Retina (tissue), 1 donor: ENCODE results near the gene ADIG.
A peak's percentile ranks its signal among the peaks of the same experiment; 100 is the strongest.

ENCODE experiments used
- DNase-seq: peaks from one replicate; pipeline ENCODE4 v3.0.0-alpha.2; 2016

Gene ADIG

GRCh38 chr20:38604873-38605303, 23.9 kb downstream of the ADIG start:
- DNase-seq, result no peak

GRCh38 chr20:38607351-38607750, 26.4 kb downstream of the ADIG start:
- DNase-seq, result no peak

GRCh38 chr20:38608188-38608587, 27.2 kb downstream of the ADIG start:
- DNase-seq, result no peak

DNA sequence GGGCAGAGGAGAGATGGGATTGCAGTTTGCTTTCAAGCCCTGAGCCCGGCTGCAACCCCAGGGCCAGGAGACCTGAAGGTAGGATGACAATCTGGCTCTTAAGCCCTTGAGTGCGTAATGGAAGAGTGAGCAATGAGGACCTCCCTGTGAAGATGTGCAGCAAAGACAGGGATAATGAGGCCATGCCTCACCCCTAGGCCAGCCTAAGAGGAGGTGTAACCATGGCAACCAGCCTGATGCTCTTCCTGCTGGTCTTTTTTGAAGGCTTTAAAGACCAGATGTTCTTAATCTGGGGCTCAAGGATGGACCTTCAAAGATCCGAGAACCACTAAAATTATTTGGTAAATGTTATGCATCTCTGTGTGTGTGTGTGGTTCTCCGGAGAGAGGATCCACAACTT, 28.8 kb downstream of the ADIG start:
- peak; percentile 28 for DNase-seq

DNA sequence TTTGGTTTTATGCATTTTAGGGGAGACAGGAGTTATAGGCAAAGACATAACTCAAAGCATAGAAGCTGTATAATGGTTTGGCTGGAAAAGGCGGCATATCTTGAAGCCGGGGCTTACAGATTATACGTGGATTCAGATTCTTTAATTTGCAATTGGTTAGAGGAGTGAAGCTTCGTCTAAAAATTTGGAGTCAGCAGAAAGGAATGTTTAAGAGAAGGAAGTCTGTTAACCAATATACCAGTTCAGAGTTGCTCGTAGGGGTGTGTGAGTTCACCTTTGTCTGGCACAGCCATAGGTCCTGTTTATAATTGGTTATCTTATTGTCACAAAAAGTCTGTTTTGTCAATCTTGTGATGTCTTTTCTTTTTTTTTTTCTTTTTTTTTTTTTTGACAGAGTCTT, 29.5 kb downstream of the ADIG start:
- DNase-seq, result no peak

GRCh38 chr20:38612751-38613515, 31.9 kb downstream of the ADIG start:
- DNase-seq, result no peak

- DNase-seq, result no peak
These were observed 34.3 kb downstream of the ADIG start for GRCh38 chr20:38615283-38615682.

DNA sequence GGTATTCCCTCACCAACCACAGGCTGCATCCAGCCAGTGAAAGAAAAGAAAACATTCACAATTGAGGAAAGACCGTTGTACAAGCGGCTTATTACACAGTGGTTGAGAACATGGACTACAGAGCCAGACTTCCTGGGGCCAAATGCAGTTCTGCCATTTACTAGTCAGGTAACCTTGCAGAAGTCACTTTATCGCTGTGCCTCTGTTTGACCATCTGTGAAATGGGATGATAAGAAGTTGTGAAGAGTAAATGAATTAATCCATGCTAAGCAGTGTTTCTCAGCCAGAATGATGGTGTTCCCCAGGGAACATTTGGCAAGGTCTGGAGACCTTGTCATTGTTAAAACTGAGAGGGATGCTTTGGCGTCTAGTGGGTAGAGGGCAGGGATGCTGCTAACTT, 35.5 kb downstream of the ADIG start:
- no peak for DNase-seq

GRCh38 chr20:38617011-38617829, 36.2 kb downstream of the ADIG start:
- no peak for DNase-seq

- DNase-seq, result no peak
These were observed 36.8 kb downstream of the ADIG start for GRCh38 chr20:38617830-38618196.

DNA sequence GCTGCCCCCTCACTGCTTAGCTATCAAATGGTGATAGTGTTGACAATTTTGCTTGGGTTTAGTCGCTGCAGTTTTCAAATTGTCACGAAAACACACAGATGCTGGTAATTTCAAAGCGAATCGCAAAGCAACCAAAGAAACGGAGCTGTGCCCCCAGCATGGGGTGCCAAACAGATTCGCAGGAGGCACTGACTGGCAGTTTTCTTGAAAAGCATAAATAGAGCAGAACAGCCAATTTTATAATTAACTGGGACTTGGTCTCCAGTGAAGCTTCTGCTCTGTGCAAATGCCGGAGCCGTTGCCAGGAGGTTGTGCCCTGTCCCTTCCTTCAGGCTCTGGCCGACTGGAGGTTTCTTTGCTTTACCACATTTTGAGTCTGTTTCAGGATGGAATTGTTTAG, 39.4 kb downstream of the ADIG start:
- peak; percentile 45 for DNase-seq

GRCh38 chr20:38623061-38623460, 42.1 kb downstream of the ADIG start:
- DNase-seq, result no peak

- no peak for DNase-seq
These were observed 43.1 kb downstream of the ADIG start for GRCh38 chr20:38624084-38624483.

DNA sequence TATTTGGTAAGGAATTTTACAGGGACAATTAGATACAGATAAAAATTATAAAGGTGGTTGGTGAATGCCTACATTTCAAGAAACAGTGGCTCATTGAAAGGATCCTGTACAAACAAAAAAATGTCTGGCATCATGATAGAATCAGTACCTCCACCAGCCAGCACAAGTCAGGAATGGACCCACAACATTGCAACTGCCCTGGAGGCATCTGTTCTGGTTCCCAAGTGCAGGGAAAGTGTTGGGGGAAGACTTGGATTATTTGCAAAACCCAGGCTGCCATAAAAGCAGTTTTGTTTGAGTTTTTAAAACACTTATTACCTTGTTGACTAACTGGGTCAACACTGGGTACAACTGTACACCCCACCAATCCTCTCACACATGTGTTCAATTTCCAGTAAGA, 44.9 kb downstream of the ADIG start:
- no peak for DNase-seq

DNA sequence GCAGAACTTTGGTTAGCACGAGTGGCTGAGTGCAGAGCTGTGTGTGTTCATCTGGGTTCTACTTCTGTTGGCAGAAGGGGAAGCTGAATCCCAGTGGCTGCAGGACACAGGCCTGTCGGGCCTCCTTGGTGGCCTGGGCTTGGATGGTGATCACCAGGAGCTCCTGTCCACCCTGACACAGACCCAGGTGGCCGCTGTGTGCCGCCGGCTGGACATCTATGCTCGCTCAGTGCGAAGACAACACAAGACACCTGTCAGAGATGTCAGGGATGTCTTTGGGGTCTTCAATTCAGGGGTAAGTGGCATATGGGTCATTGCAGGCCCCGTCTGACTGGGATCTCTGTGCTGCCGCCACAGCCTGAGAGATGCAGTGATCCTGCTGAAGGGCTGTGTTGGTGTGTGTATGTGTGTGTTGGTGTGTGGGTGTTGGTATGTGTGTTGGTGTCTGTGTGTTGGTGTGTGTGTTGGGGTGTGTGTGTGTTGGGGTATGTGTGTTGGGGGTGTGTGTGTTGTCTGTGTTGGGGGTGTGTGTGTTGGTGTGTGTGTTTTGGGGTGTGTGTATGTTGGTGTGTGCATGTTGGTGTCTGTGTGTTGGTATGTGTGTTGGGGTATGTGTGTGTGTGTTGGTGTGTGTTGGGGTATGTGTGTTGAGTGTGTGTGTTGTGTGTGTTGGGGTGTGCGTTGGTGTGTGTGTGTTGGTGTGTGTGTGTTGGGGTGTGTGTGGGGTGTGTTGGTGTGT, 46.1 kb downstream of the ADIG start:
- DNase-seq, result no peak

- no peak for DNase-seq
These were observed 47.8 kb downstream of the ADIG start for GRCh38 chr20:38628580-38629470.

DNA sequence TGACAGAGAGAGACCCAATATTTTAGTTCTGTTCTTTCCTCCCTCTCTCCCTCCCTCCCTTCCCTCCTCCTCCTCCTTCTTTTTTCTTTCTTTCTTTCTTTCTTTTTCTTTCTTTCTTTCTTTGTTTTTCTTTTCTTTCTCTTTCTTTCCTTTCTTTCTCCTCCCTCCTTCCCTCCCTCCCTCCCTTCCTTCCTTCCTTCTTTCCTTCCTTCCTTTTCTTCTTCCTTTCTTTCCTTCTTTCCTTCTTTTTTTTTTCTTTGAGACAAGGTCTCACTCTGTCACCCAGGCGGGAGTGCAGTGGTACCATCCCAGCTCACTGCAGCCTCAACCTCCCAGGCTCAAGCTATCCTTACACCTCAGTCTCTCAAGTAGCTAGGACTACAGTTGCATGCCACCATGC, 49.0 kb downstream of the ADIG start:
- no peak for DNase-seq

DNA sequence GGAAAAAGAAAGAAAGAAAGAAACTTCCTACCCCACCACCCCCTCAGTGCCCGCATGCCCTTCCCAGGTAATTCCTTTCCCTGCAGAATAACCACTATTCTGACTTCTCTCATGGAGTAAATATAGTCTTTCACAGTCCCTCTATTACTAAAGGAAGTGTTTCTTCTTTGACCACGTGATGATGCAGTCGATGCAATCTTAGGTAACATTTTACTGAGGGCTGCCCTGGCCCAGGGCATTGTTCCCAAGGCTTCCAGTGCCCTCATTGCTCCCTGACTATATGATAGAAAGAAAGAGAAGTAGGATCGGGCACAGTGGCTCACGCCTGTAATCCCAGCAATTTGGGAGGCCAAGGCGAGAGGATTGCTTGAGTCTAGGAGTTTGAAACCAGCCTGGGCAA, 49.7 kb downstream of the ADIG start:
- no peak for DNase-seq

DNA sequence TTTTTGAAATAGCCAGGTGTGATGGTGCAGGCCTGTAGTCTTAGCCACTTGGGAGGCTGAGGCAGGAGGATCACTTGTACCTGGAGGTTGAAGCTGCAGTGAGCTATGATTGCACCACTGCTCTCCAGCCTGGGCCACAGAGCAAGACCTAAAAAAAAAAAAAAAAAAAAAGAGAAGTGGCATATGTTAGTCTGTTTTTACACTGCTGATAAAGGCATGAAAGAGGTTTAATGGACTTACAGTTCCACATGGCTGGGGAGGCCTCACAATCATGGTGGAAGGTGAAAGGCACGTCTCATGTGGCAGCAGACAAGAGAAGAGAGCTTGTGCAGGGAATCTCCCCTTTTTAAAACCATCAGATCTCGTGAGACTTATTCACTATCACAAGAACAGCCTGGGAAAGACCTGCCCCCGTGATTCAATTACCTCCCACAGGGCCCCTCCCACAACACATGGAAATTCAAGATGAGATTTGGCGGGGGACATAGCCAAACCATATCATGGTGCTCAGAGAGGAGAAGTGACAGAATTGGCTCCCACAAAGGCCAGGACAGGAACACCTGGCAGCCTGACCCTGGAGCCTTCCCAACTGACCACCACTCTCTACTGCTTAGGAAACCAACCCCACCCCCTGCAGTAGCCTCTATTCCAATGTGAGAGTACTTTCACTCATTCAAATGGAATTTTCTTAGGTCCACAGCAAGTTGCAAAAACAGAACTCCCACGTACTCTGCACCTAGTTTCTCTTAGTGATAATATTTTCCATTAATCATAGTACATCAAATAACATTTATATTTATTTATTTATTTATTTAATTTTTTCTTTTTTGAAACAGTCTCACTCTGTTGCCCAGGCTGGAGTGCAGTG, 50.4 kb downstream of the ADIG start:
- DNase-seq, result no peak

DNA sequence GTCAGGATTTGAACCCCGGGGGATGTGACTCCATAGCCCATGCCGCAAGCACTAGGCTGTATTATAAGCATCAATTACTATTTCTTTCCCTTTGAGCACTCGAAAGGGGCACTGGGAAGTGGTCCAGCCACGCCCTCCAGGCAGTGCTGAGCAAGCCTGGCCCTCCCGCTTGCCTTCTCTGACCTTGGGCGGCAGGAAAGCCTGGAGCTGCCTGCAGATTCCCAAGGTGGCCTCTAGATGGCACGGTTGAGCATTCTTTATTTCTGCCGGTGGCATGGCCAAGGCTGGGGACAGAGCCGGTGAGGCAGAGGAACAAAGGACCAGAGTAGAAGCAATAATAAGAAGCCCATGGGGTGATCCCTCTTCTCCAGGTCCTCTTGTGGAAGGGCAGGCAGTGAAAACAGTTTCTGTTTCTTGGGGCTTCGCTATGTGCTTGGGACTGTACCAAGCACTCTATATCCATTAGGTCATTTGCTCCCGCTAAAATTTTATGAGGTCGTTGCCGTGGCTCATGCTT, 52.6 kb downstream of the ADIG start:
- DNase-seq, result peak; percentile 78

DNA sequence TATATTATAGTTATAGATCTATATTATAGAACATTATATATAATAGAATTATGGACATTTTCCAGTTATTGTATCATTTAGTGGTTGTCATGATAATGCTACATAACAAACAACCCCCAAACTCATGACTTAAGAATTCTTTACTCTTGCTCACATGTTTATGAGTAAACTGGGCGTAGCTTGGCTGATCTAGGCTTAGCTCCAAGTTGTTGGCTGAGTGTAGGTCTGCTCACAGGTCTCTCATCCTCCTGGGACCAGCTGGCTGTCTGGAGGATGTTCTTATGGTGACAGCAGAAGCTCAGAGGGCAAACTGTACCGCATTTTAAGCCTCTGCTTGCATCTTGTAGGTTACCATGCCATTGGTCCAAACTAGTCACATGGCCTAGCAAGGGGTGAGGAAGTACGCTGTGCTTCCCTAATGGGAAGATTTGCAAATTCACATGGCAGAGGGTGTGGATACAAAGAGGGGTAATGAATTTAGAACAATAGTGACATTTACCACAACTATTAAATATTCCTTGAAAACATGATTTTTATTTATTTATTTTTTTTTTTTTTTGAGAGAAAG, 54.8 kb downstream of the ADIG start:
- DNase-seq, result no peak
